Neural cell (in vitro differentiated cells): ENCODE measurements around the gene ACP4. TPM values are rescaled to one million over a fixed set of nuclear protein-coding genes. Genes with fewer than 3 reads are reported as not detected.

Source experiments
- H2AFZ ChIP-seq: fragments of 200-600, 300-800 bp; sonication (generic), shearing (Covaris generic); 2 replicates; pipeline ENCODE4 v1.6.0; 2014; ENCODE audit warnings: low read depth, mild to moderate bottlenecking, antibody characterized with exemption, low read length, moderate library complexity
- H3F3A ChIP-seq: fragments of 200-600 bp; shearing (Covaris generic); 2 replicates; pipeline ENCODE4 v1.6.1; 2016; ENCODE audit warnings: mild to moderate bottlenecking, moderate library complexity, mixed read lengths, antibody characterized with exemption, low read length; ENCODE audit not compliant: insufficient read depth, poor library complexity, severe bottlenecking
- H3K27ac ChIP-seq: fragments of 200-600, 300-800 bp; sonication (generic), shearing (Covaris generic); 2 replicates; pipeline ENCODE4 v1.5.1; 2014; ENCODE audit warnings: mild to moderate bottlenecking, low read length, moderate library complexity
- H3K27me3 ChIP-seq: fragments of 300-800, 200-600 bp; sonication (generic), shearing (Covaris generic); 2 replicates; pipeline ENCODE4 v1.6.0; 2014; ENCODE audit warnings: mild to moderate bottlenecking, low read depth, low read length, moderate library complexity; ENCODE audit not compliant: insufficient read depth
- H3K36me3 ChIP-seq: fragments of 300-800, 200-600 bp; sonication (generic), shearing (Covaris generic); 2 replicates; pipeline ENCODE4 v1.5.1; 2014; ENCODE audit warnings: mild to moderate bottlenecking, antibody characterized with exemption, low read length, moderate library complexity; ENCODE audit not compliant: insufficient read depth
- H3K4me2 ChIP-seq: fragments of 300-800, 200-600 bp; sonication (generic), shearing (Covaris generic); 2 replicates; pipeline ENCODE4 v1.6.0; 2014; ENCODE audit warnings: mild to moderate bottlenecking, low read length
- H3K4me3 ChIP-seq: fragments of 300-800, 200-600 bp; sonication (generic), shearing (Covaris generic); 2 replicates; pipeline ENCODE4 v1.5.1; 2014; ENCODE audit warnings: mild to moderate bottlenecking, low read length, moderate library complexity
- H3K79me2 ChIP-seq: fragments of 200-600 bp; shearing (Covaris generic); replicated peaks from 2 replicates; pipeline ENCODE4 v1.6.0; 2014; ENCODE audit warnings: mild to moderate bottlenecking, low read length, moderate library complexity; ENCODE audit not compliant: insufficient read depth
- H3K9ac ChIP-seq: fragments of 300-800, 200-600 bp; sonication (generic), shearing (Covaris generic); 2 replicates; pipeline ENCODE4 v1.6.1; 2016; ENCODE audit warnings: mild to moderate bottlenecking, low read length, mixed read lengths
- H3K9me2 ChIP-seq: fragments of 200-600 bp; shearing (Covaris generic); 2 replicates; pipeline ENCODE4 v1.6.1; 2016; ENCODE audit warnings: mild to moderate bottlenecking, low read length, mixed read lengths; ENCODE audit not compliant: insufficient read depth
- H3K9me3 ChIP-seq: fragments of 200-600, 300-800 bp; sonication (generic), shearing (Covaris generic); 2 replicates; pipeline ENCODE4 v1.6.1; 2016; ENCODE audit warnings: mild to moderate bottlenecking, mixed run types, low read length, moderate library complexity, mixed read lengths
- H4K20me1 ChIP-seq: fragments of 200-600 bp; shearing (Covaris generic); 2 replicates; pipeline ENCODE4 v1.6.1; 2016; ENCODE audit warnings: mild to moderate bottlenecking, mixed run types; ENCODE audit not compliant: insufficient read depth
- EP300 ChIP-seq: fragments of 450-650 bp; conservative IDR thresholded peaks from 2 replicates; pipeline ENCODE4 v1.6.1; 2014; ENCODE audit warnings: antibody characterized with exemption, mild to moderate bottlenecking, moderate library complexity; ENCODE audit not compliant: poor library complexity, severe bottlenecking
- EZH2 ChIP-seq: fragments of 200-600, 300-800 bp; shearing (Covaris generic), sonication (generic); IDR thresholded peaks from 2 replicates; pipeline ENCODE4 v1.6.1; 2014; ENCODE audit warnings: antibody characterized with exemption, low read length, borderline replicate concordance, mild to moderate bottlenecking; ENCODE audit not compliant: insufficient read depth, poor library complexity, severe bottlenecking
- polyA plus RNA-seq: library from polyadenylated mRNA; depleted of rRNA; stranded (reverse); fragments of >200 nt; gene quantifications from 2 replicates; pipeline ENCODE4 v1.2.3, GENCODE V29; 2014
- TF ChIP-seq, protein P1 (sequence below): IDR thresholded peaks from 2 replicates; pipeline ENCODE4 v1.6.1; 2012; ENCODE audit warnings: borderline replicate concordance
- TF ChIP-seq, protein P2 (sequence below): fragments of 450-650 bp; IDR thresholded peaks from 2 replicates; pipeline ENCODE4 v1.5.1; 2014; ENCODE audit warnings: antibody characterized with exemption, mild to moderate bottlenecking, moderate library complexity; ENCODE audit not compliant: poor library complexity, severe bottlenecking

ACP4 gene
- polyA plus RNA-seq, 1 donor from 2014 or later: not detected

DNA sequence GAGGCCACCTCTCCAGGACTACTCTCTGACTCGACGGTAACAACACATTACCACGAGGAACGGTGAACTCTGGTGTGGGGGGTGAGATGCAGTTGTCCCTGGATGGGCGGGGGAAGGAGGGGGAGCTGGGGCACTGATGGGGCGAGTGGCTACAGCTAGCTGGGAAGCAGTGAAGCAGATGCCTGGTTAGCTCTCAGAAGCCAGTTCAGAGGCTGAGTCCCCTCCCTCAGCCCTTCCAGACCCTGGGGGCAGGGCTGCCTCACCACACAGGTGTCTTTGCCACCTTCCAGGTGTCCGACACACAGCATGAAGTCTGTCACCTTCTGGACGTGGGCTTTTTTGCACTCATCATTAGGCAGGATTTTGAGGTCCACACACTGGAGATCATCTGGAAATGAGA lies 29.4 kb downstream of the ACP4 start:
- Histone ChIP-seq H3K79me2 (no peaks in the 10 kb centered on the region), H3K36me3 (no peaks in the 10 kb centered on the region), H3K9me2 (no peaks in the 10 kb centered on the region), H3K4me3 (no peak overlapping the region), H3K9ac (no peak overlapping the region), H3K27me3 (peaks cover 62% of the 10 kb centered on the region), H3K4me2 (no peak overlapping the region), H4K20me1 (no peaks in the 10 kb centered on the region), H3F3A (no peaks in the 10 kb centered on the region), H3K9me3 (no peaks in the 10 kb centered on the region), H3K27ac (no peak overlapping the region), H2AFZ (no peak overlapping the region)
- TF ChIP-seq, protein P1, sequence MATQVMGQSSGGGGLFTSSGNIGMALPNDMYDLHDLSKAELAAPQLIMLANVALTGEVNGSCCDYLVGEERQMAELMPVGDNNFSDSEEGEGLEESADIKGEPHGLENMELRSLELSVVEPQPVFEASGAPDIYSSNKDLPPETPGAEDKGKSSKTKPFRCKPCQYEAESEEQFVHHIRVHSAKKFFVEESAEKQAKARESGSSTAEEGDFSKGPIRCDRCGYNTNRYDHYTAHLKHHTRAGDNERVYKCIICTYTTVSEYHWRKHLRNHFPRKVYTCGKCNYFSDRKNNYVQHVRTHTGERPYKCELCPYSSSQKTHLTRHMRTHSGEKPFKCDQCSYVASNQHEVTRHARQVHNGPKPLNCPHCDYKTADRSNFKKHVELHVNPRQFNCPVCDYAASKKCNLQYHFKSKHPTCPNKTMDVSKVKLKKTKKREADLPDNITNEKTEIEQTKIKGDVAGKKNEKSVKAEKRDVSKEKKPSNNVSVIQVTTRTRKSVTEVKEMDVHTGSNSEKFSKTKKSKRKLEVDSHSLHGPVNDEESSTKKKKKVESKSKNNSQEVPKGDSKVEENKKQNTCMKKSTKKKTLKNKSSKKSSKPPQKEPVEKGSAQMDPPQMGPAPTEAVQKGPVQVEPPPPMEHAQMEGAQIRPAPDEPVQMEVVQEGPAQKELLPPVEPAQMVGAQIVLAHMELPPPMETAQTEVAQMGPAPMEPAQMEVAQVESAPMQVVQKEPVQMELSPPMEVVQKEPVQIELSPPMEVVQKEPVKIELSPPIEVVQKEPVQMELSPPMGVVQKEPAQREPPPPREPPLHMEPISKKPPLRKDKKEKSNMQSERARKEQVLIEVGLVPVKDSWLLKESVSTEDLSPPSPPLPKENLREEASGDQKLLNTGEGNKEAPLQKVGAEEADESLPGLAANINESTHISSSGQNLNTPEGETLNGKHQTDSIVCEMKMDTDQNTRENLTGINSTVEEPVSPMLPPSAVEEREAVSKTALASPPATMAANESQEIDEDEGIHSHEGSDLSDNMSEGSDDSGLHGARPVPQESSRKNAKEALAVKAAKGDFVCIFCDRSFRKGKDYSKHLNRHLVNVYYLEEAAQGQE: no peak

DNA sequence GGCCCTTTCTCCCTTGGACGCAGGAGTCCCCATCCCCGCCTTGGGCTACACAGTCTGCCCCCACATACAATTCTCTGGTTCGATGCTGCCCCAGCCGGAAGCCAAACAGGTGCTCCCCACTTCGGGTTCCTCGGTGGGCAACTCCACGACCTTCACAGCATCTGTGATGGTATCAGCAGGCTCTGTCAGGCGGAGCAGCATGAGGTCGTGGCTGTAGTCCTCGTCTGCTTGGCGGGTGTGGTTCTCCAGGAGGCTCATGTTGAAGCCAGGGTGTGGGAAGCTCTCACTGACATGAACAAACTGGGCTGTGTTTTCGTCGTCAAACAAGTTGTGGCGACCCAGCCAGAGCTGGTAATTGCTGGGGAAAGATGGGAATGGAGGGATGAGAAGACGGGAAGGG lies 29.9 kb downstream of the ACP4 start:
- TF ChIP-seq EZH2: no peak
- TF ChIP-seq, protein P2, sequence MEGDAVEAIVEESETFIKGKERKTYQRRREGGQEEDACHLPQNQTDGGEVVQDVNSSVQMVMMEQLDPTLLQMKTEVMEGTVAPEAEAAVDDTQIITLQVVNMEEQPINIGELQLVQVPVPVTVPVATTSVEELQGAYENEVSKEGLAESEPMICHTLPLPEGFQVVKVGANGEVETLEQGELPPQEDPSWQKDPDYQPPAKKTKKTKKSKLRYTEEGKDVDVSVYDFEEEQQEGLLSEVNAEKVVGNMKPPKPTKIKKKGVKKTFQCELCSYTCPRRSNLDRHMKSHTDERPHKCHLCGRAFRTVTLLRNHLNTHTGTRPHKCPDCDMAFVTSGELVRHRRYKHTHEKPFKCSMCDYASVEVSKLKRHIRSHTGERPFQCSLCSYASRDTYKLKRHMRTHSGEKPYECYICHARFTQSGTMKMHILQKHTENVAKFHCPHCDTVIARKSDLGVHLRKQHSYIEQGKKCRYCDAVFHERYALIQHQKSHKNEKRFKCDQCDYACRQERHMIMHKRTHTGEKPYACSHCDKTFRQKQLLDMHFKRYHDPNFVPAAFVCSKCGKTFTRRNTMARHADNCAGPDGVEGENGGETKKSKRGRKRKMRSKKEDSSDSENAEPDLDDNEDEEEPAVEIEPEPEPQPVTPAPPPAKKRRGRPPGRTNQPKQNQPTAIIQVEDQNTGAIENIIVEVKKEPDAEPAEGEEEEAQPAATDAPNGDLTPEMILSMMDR: no peak
- Histone ChIP-seq H3K4me2 (no peak overlapping the region), H4K20me1 (no peaks in the 10 kb centered on the region), H3K36me3 (no peaks in the 10 kb centered on the region), H3F3A (no peaks in the 10 kb centered on the region), H3K27me3 (peaks cover 62% of the 10 kb centered on the region), H3K9me3 (no peaks in the 10 kb centered on the region), H3K27ac (no peak overlapping the region), H3K4me3 (no peak overlapping the region), H2AFZ (no peak overlapping the region), H3K79me2 (no peaks in the 10 kb centered on the region), H3K9me2 (no peaks in the 10 kb centered on the region), H3K9ac (no peak overlapping the region)

DNA sequence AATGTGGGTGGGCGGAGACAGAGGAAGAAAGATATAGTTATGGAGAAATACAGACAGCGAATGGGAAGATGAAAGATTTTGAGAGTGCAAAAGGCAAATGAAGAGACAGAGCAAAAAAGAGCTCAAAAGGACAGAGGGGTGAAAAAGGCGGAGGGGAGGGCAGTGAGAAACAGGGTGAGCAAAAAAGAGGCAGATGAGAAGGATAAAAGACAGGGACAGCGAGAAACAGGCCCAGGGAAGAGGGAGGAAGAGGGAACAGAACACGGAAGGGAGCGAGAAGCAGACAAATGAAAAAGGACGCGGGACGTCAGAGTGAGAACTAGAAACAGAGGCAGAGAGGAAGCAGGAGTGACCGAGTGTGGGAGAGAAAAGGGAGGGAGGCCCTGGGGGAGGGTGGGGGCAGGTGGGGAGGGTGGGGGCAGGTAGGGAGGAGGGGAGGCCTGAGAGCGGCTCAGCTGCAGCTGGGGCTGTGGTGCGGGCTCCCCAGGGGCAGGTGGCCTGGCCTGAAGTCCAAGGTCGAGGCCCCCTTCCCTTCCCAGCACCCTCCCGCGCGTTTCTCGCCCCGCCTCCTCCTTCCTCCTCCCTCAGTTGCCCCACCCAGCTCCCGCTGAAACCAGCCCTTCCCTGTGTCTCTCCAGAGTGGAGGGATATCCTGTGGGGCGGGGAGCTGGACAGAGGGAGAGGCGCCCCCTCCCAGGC lies 30.5 kb downstream of the ACP4 start:
- H3K9ac ChIP-seq: no peak overlapping the region
- H3K4me2 ChIP-seq: no peak overlapping the region
- H4K20me1 ChIP-seq: no peaks in the 10 kb centered on the region
- H2AFZ ChIP-seq: no peak overlapping the region
- H3K4me3 ChIP-seq: no peak overlapping the region
- H3K79me2 ChIP-seq: no peaks in the 10 kb centered on the region
- H3F3A ChIP-seq: no peaks in the 10 kb centered on the region
- no peak for TF ChIP-seq EP300
- TF ChIP-seq EZH2: no peak
- H3K27ac ChIP-seq: no peak overlapping the region
- H3K9me2 ChIP-seq: no peaks in the 10 kb centered on the region
- no peaks in the 10 kb centered on the region for H3K9me3 ChIP-seq
- H3K27me3 ChIP-seq: peaks cover 62% of the 10 kb centered on the region
- H3K36me3 ChIP-seq: no peaks in the 10 kb centered on the region
